HT1080 (cell line): ENCODE results near the gene WEE1. TPM values are rescaled to one million over a fixed set of nuclear protein-coding genes. Genes with fewer than 3 reads are reported as not detected.
"Not testable (repeated sequence)": the region's sequence is repeated elsewhere in the genome, so short reads cannot be mapped to it uniquely, and the experiment has no call there.

Source experiments
- DNase-seq: peaks from one replicate; pipeline ENCODE4 v3.0.0-alpha.2; 2015; ENCODE audit warnings: low read depth
- total RNA-seq: library from RNA; depleted of rRNA; stranded (reverse); fragments of >200 nt; shearing (Covaris generic); gene quantifications from 2 replicates; pipeline ENCODE4 v1.2.3, GENCODE V29; 2014

WEE1 gene
- total RNA-seq, 1 experiment from 2014 or later, result 39.0 TPM

GRCh38 chr11:9594267-9595046 lies 21.0 kb downstream of the WEE1 start:
- no peak for DNase-seq

DNA sequence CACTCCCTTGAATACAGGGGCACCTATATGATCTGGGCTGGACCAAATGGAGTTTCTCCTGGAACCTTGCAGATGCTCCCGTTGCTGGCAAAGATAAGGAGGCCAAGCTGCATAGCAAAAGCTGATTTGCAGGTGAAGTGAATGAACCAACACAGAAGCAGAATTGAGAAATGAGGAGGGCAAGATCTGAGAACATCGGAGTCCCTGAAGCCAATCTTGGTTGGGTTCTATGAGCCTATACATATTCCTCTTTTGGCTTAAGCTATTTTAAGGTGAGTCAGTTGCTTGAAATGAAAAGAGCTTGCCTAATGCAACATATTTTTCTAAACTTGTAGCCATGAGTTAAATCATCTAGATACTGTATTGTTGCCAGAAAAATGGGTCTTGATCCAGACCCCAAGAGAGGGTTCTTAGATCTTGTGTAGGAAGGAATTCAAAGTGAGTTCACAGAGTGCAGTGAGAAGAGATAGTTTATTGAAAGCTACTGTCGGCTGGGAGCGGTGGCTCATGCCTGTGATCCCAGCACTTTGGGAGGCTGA lies 23.5 kb downstream of the WEE1 start:
- no peak for DNase-seq

GRCh38 chr11:9600166-9600565 lies 26.7 kb downstream of the WEE1 start:
- no peak for DNase-seq

- peak; percentile 43 for DNase-seq
These were observed 27.2 kb downstream of the WEE1 start for GRCh38 chr11:9600644-9601036.

- peak; percentile 96 for DNase-seq
These were observed 27.8 kb downstream of the WEE1 start for GRCh38 chr11:9601037-9601875.

DNA sequence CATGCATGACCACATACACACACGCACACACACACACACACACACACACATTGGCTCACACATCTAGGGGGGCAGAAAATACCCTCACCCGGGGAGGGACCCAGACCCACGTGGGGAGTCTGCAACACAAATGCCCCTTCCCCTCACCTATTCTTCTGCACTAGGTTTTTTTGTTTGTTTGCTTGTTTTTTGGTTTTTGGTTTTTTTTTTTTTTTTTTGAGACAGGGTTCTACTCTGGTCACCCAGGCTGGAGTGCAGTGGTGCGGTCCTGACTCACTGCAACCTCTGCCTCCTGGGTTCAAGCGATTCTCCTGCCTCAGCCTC lies 28.4 kb downstream of the WEE1 start:
- DNase-seq, result no peak

- not testable (repeated sequence) for DNase-seq
These were observed 29.7 kb downstream of the WEE1 start for GRCh38 chr11:9603214-9603613.

DNA sequence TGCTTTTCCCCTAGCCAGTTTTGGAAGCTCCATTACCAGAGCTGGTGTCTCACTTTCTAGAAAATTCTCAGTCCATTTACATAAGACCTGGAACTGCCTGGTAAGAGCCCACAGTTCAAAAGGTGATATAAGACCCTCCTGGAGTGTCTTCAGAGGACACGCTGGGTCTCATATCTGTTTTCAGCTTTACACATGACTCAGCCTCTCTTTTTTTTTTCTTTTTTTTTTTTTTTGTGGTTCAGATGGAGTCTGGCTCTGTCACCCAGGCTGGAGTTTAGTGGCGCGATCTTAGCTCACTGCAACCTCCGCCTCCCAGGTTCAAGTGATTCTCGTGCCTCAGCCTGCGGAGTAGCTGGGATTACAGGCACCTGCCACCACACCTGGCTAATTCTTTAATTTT lies 30.7 kb downstream of the WEE1 start:
- peak; percentile 44 for DNase-seq

DNA sequence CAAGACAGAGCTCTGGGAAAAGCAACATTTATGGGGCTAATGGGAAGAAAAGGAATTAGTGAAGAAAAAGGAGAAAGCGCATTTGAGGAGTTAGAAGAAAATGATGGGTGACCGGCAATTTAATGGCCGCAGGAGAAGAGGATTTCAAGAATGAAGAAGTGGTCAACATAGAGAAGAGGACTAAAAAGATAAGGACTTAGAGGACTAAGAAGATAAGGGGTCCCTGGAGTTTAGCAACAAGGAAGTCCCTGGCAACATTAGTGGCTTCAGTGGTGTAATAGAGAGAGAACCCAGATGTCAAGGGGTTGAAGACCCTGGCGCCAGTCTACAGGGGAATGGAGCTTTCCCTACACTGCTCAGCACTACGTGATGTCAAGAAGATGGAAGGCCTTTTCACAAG lies 32.3 kb downstream of the WEE1 start:
- DNase-seq, result no peak

GRCh38 chr11:9606809-9607510 lies 33.5 kb downstream of the WEE1 start:
- DNase-seq, result no peak

DNA sequence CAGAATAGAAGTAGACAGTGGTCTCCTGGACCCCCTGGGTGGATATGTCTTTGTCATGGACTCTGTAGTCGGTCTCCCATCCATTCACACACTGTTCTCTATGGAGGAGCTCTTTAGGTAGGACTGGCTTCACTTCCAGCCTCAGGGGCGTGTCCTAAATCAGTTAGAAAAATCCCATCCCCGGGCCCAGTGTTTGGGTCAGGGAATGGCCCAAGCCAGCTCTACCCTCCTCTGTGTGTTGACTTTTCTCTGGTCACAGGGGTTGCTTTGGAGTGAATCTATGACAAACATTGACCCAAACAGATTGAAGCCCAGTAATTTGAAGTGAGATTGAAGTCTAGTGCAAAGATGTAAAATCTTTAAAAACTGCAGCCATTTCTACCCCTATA lies 34.0 kb downstream of the WEE1 start:
- DNase-seq, result no peak

DNA sequence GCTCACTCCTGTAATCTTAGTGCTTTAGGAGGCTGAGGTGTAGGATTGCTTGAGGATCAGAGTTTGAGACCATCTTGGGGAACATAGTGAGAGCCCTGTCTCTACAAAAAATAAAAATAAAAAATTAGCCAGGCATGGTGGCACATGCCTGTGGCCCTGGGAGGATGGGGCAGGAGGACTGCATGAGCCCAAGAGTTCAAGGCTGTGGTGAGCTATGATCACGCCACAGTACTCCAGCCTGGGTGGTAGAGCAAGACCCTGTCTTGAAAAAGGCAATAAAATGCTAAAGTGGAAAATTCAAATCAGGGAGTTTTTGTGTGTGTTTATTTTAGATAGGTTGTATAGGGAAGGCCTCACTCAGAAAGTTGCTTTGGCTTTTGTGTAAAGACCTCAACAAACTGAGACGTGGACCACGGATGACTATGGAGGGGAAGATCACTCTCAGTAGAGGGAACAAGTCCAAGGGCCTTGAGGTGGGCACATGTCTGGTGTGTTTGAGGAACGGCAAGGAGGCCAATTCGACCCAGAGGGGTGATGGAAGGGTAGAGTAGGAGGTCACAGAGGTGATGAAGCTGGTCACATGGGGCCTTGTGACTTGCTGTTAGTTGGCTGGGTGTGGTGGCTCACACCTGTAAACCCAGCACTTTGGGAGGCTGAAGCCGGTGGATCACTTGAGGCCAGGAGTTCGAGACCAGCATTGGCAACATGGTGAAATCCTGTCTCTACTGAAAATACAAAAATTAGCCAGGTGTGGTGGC lies 35.7 kb downstream of the WEE1 start:
- DNase-seq, result no peak

GRCh38 chr11:9609841-9610240 lies 36.4 kb downstream of the WEE1 start:
- DNase-seq, result no peak

DNA sequence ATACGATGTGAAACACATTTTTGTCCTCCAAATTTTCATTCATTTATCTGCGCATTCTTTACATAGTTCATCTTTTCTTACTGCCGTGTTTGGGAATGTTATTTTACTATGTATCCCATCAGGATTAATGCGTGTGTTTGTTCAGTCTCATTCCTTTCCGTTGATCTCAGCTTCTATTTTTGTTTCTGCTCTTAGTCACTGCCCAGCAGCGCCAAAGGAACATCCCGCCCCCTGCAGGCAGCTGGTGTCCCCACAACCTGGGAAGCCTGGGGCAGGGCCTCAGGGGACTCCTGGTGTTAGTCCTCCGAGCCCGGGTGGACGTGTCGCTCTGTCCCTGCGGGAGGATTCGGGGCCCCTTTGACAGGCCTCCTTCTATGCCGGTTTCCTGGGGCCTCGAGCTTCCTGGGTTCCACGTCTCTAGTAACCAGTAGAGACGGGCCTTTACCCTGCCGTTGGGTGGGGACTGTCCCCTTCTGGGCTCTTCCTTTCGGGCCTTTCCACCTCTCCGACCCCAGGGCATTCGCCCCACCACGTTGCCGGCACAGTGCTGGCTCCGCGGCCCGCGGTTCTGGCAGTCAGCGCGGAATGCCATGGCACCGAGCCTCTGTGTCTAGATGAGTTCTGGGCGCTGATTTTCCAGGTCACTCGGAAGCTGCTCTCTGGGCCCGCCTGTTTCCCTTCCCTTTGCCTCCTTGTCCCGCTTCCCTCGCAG lies 39.8 kb downstream of the WEE1 start:
- peak; percentile 95 for DNase-seq

DNA sequence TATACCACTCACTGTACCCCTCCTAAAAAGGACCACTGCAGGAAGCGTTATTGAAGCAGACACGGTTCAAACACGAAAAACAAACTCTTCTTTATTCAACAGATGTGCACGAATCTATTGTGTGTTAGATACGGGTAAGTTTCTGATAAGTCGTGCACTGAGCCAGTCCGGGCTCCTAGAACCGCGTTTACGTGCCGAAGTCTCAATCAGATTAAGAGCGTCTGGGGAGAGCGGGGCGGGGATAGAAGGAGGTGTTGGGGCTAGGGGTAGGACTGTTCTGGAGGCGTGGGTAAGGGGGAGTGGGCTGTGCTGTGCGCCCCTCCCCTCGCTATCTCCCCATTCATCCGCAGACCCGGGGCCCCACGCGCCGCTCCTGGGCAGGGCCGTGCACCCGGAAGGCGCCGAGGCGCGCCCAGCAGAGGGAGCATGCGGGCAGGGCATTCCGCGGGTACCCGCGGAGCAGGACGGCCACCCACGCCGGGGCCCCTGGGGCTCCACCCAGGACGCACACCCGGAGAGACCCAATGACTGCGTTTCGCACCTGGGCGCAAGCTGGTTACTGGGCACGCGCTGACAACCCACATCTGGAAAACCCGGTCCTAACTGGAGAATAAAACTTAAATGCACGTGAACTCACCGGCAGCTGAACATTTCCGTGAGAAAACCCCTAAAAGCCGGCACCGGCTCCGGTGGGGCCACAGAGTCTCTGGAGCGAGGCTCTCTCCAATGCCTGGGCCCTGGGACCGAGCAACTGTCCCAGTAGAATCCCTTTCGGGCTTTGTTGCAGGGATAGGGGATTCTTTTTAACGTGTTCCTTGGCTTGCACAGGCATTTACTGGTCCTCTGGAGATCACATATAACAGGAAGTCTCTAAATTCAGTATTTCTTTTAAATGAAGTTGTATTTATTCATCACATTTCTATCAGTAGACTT lies 40.6 kb downstream of the WEE1 start:
- no peak for DNase-seq

DNA sequence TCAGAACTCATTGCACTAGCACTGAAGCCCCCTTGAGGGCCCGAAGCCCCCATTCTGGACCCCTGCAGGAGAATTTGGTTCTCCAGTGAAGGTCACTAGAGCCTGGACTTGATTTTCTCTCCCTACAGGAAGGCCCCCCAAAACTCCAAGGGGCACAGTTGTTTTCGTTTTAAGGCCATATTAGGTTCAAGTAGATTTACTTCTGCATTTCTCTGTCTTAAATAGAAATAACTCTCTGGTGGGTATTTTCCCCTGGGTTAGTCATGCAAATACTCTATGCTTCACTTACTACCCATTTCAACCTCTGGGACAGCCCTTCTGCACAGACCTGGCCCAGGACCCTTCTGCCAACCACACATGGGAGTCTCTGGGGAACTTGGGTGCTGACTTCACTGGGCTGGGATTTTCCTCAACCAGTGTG lies 41.6 kb downstream of the WEE1 start:
- DNase-seq, result no peak

GRCh38 chr11:9616042-9616675 lies 42.7 kb downstream of the WEE1 start:
- DNase-seq, result peak; percentile 18

GRCh38 chr11:9616858-9617257 lies 43.4 kb downstream of the WEE1 start:
- peak; percentile 51 for DNase-seq

DNA sequence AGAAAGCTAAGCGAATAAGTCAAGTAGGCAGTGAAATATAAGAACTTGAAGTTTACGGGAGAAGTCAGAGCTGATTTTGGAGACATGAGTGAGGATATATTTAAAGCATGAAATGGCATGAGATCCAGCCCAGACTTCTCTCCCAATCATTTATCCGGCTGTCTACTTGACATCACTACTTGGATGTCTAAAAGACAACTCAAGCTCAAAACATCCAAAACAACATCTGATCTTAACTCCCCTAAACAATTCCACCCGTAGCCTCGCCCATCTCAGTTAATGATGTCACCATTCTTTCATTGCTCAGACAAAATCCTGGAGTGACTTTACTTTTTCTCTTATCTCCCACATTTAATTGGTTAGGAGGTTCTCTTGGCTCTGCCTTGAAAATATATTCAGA lies 44.5 kb downstream of the WEE1 start:
- DNase-seq, result no peak
